H1 (cell line): ENCODE data around the gene SLC25A38. TPM values are rescaled to one million over a fixed set of nuclear protein-coding genes. Genes with fewer than 3 reads are reported as not detected.

ENCODE experiments used
- ATF3 ChIP-seq: IDR thresholded peaks from 2 replicates; pipeline ENCODE4 v1.6.1; 2011; ENCODE audit warnings: low read depth, mild to moderate bottlenecking, low read length; ENCODE audit not compliant: insufficient read depth
- CBX8 ChIP-seq: fragments of 300-800, 300-1000 bp; sonication (generic); IDR thresholded peaks from 2 replicates; pipeline ENCODE4 v1.7.1; 2016; ENCODE audit warnings: low read depth, low read length, borderline replicate concordance
- CHD1 ChIP-seq: IDR thresholded peaks from 2 replicates; pipeline ENCODE4 v1.6.1; 2012; ENCODE audit warnings: low read depth, low read length, improper control_type of control experiment
- EP300 ChIP-seq, 2 experiments: IDR thresholded peaks; 1 replicate in 1 of 2; 2 replicates in 1 of 2; pipeline ENCODE4 v1.6.1; 2011 to 2012; ENCODE audit warnings: low read depth in 2 of 2, low read length in 2 of 2, mild to moderate bottlenecking in 2 of 2, borderline replicate concordance in 1 of 2, inconsistent platforms in 1 of 2, moderate library complexity in 1 of 2
- GABPA ChIP-seq: IDR thresholded peaks from 2 replicates; pipeline ENCODE4 v1.6.1; 2011; ENCODE audit warnings: mild to moderate bottlenecking, low read length, moderate library complexity, borderline replicate concordance; ENCODE audit not compliant: insufficient read depth
- GTF2F1 ChIP-seq: IDR thresholded peaks from 2 replicates; pipeline ENCODE4 v1.6.1; 2012; ENCODE audit warnings: low read depth, low read length, improper control_type of control experiment, borderline replicate concordance
- HDAC2 ChIP-seq, 2 experiments: fragments of 300-600 bp in 1 of 2; sonication (generic) in 1 of 2; IDR thresholded peaks; 2 replicates each; pipeline ENCODE4 v1.6.1; 2011 to 2012; ENCODE audit warnings: low read depth in 2 of 2, low read length in 2 of 2, mild to moderate bottlenecking in 2 of 2, moderate library complexity in 2 of 2, borderline replicate concordance in 1 of 2, inconsistent platforms in 1 of 2
- HDAC6 ChIP-seq: IDR thresholded peaks from one replicate; pipeline ENCODE4 v1.7.1; 2012; ENCODE audit warnings: low read depth, mild to moderate bottlenecking, inconsistent platforms, low read length, moderate library complexity
- JUN ChIP-seq: IDR thresholded peaks from 2 replicates; pipeline ENCODE4 v1.6.1; 2011; ENCODE audit warnings: low read depth, mild to moderate bottlenecking, improper control_type of control experiment, low read length
- KDM1A ChIP-seq: fragments of 200-600, 300-600 bp; sonication (generic); IDR thresholded peaks from 2 replicates; pipeline ENCODE4 v1.7.1; 2016; ENCODE audit warnings: mild to moderate bottlenecking, low read length, borderline replicate concordance
- MAX ChIP-seq: IDR thresholded peaks from 2 replicates; pipeline ENCODE4 v1.6.1; 2012; ENCODE audit warnings: inconsistent platforms
- NRF1 ChIP-seq: IDR thresholded peaks from 2 replicates; pipeline ENCODE4 v1.6.1; 2011; ENCODE audit warnings: mild to moderate bottlenecking, low read depth, low read length, improper control_type of control experiment
- PHF8 ChIP-seq: fragments of 200-600 bp; sonication (generic); conservative IDR thresholded peaks from 2 replicates; pipeline ENCODE4 v1.7.1; 2012; ENCODE audit warnings: low read depth, mild to moderate bottlenecking, inconsistent platforms, low read length, moderate library complexity
- POLR2A ChIP-seq, 2 experiments: IDR thresholded peaks; 1 replicate in 1 of 2; 2 replicates in 1 of 2; pipeline ENCODE4 v1.6.1; 2011; ENCODE audit warnings: low read depth in 2 of 2, low read length in 2 of 2, mild to moderate bottlenecking in 2 of 2; ENCODE audit errors: control extremely low read depth in 1 of 2
- SAP30 ChIP-seq: fragments of 300-600 bp; sonication (generic); IDR thresholded peaks from 2 replicates; pipeline ENCODE4 v1.7.1; 2012; ENCODE audit warnings: low read length, moderate library complexity, mild to moderate bottlenecking, inconsistent platforms; ENCODE audit not compliant: insufficient read depth, insufficient replicate concordance
- SIN3A ChIP-seq, 2 experiments: IDR thresholded peaks in 1 of 2; conservative IDR thresholded peaks in 1 of 2; 2 replicates each; pipeline ENCODE4 v1.6.1; 2011 to 2012; ENCODE audit warnings: low read length in 2 of 2, improper control_type of control experiment in 1 of 2, low read depth in 1 of 2, mild to moderate bottlenecking in 1 of 2
- SP1 ChIP-seq: IDR thresholded peaks from 2 replicates; pipeline ENCODE4 v1.6.1; 2011; ENCODE audit warnings: low read depth, low read length
- SRF ChIP-seq: IDR thresholded peaks from 2 replicates; pipeline ENCODE4 v1.6.1; 2011; ENCODE audit warnings: mild to moderate bottlenecking, low read depth, low read length, moderate library complexity
- SUZ12 ChIP-seq: fragments of 200-600 bp; sonication (generic); IDR thresholded peaks from 2 replicates; pipeline ENCODE4 v1.6.1; 2012; ENCODE audit warnings: mild to moderate bottlenecking, inconsistent platforms, low read length, moderate library complexity, mixed read lengths
- TAF1 ChIP-seq: IDR thresholded peaks from 2 replicates; pipeline ENCODE4 v1.6.1; 2011; ENCODE audit warnings: mild to moderate bottlenecking, low read depth, low read length
- TCF12 ChIP-seq: IDR thresholded peaks from 2 replicates; pipeline ENCODE4 v1.6.1; 2011; ENCODE audit warnings: low read depth, mild to moderate bottlenecking, low read length
- polyA plus RNA-seq, 7 experiments: library from polyadenylated mRNA; depleted of rRNA in 3 of 7; stranded (reverse) in 5 of 7; unstranded in 2 of 7; fragments of >200 nt in 5 of 7; fragments of 200-250 nt in 2 of 7; gene quantifications; 1 replicate in 5 of 7; 2 replicates in 1 of 7; 4 replicates in 1 of 7; pipeline versions ENCODE4 v1.2.1 to v1.2.3, GENCODE V29; 2011 to 2013; ENCODE audit warnings: missing spikeins in 2 of 7, mixed read lengths in 2 of 7
- total RNA-seq: library from RNA; stranded (reverse); fragmentation: NEBNext Ultra II Directional; extraction: Animal tissue kit (Norgen Biotek cat#: 25700); gene quantifications from 2 replicates; pipeline ENCODE4 v1.2.1, GENCODE V29; 2021

Gene SLC25A38
- total and polyA plus RNA-seq, 2 of the 8 experiments (the other 6 are each of a cell fraction or from before 2014, with no cell fraction given) = 41.2 to 45.8 TPM

- TF ChIP-seq SIN3A (conservative IDR thresholded peaks at IDR 0.05 in 1 of 2, IDR thresholded peaks at IDR 0.05 in 1 of 2; ENCODE audit: low read depth in 1 of 2, low read length in 2 of 2) = peak; percentile 72 to 91; a peak in 3 of 4 replicates
- peak in 1 of 2 experiments; percentile 35; a peak in 1 of 3 replicates for TF ChIP-seq EP300 (IDR thresholded peaks at IDR 0.05; ENCODE audit: borderline replicate concordance in 1 of 2, low read depth in 2 of 2, low read length in 2 of 2)
- TF ChIP-seq JUN = no peak
- peak; percentile 78; the same call in 1 of the 2 replicates for TF ChIP-seq SP1
- TF ChIP-seq SAP30 = peak; percentile 8
- TF ChIP-seq TAF1 = peak; percentile 99
- TF ChIP-seq TCF12 = no peak
- TF ChIP-seq GABPA = peak; percentile 74; the same call in 1 of the 2 replicates
- TF ChIP-seq KDM1A = no peak
- peak; percentile 97 to 99 for TF ChIP-seq POLR2A (IDR thresholded peaks at IDR 0.05; ENCODE audit: control extremely low read depth in 1 of 2, low read depth in 2 of 2, low read length in 2 of 2)
- peak; percentile 33 for TF ChIP-seq CHD1
- TF ChIP-seq HDAC2 (IDR thresholded peaks at IDR 0.05; ENCODE audit: borderline replicate concordance in 1 of 2, low read depth in 2 of 2, low read length in 2 of 2) = 0 out of 4 replicates have a peak, but pooled peaks have one; percentile 36 to 68
- TF ChIP-seq NRF1 = no peak
- no peak for TF ChIP-seq SUZ12
- peak; percentile 98 for TF ChIP-seq PHF8
- TF ChIP-seq MAX = peak; percentile 94
- TF ChIP-seq HDAC6 = no peak
- no peak for TF ChIP-seq ATF3
- no peak for TF ChIP-seq CBX8
- TF ChIP-seq GTF2F1 = peak; percentile 94
- no peak for TF ChIP-seq SRF
Observed at GRCh38 chr3:39406368-39407258, 23.4 kb downstream of the SLC25A38 start, which contains the start of gene RPSA (continued).
